WI38 (cell line): ENCODE data around the gene DOCK1.

ENCODE experiments used
- H3K4me3 ChIP-seq: 2 replicates; pipeline ENCODE4 v1.5.1; 2011; ENCODE audit warnings: low read depth, mild to moderate bottlenecking, control low read depth, low read length
- CTCF ChIP-seq: IDR thresholded peaks from 2 replicates; pipeline ENCODE4 v1.5.1; 2012; ENCODE audit warnings: low read depth, mild to moderate bottlenecking, control low read depth, low read length

DOCK1 gene

GRCh38 chr10:127123626-127124025 is 218.4 kb downstream of the DOCK1 start:
- H3K4me3 ChIP-seq: no peak overlapping the region
- TF ChIP-seq CTCF: no peak

DNA sequence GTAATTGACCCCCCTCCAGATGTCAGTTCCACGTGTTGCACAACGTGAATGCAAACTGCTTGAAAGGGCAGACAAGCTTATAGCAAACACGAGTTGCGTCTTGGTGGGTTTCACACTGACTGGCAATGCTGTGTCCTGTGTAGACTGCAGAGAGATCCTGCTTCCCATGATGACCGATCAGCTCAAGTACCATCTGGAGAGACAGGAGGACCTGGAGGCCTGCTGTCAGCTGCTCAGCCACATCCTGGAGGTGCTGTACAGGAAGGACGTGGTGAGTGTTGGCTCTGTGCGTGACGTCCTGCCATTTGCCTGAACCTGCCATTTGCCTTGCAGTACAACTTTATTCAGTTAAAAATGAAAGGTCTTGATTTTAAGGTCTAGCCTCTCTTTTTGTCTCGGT is 220.1 kb downstream of the DOCK1 start:
- H3K4me3 ChIP-seq: no peak overlapping the region
- no peak for TF ChIP-seq CTCF

DNA sequence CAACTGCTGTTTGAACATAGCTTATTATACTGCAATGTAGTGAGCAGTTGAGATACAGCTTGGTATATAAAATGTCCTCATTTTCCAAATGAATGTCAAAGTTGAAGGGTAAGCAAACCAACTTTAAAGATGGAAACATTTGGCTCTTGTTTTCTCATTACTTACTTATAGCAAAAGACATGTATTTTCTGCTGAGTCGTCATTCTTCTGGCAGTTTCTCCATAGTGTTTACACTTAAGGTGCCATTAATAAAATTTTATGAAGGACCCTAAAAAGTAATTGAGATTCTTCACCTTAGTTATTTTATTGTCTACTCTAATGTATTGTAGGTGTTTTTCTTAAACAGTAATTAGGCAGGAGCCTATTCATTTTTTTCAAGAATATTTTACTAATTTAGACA is 222.6 kb downstream of the DOCK1 start:
- H3K4me3 ChIP-seq: no peak overlapping the region
- no peak for TF ChIP-seq CTCF

DNA sequence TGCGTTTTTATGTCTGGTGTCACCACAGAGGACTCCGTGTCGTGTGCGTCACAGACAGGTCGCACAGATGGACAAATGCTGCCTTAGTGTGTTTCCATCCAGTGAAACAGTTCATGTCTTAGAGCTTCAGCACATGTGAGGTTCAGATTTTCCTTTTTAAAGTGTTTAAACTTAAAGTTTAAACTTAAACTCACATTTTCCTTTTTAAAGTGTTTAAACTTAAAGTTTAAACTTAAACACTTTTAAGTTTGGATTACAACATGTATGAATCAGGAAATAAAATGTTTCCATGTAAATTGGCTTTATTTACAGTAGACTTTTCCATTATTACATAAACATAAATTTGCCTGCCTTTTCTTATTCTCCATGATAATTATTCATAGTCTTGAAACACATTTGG is 223.9 kb downstream of the DOCK1 start:
- H3K4me3 ChIP-seq: no peak overlapping the region
- TF ChIP-seq CTCF: no peak

- H3K4me3 ChIP-seq: no peak overlapping the region
- no peak for TF ChIP-seq CTCF
Measured at GRCh38 chr10:127132451-127132850, 227.2 kb downstream of the DOCK1 start.

DNA sequence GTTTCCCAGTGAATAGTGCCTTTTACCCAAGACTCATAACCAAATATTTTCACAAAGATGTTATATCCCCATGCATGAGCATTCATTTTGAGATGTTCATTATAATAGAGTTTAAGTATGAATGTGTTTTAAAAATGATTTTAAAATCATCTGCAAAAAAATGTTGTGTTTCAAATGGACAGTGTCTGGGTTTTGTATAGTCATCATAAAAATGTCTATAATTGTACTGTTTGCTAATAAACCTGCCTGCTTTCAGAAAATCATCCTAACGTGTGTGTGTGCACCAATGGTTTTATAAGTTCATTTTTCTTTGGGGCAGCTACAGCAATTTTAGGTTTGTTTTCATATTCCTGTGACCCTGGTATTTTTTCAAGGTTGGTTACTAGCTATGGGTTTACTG is 228.0 kb downstream of the DOCK1 start:
- no peak for TF ChIP-seq CTCF
- H3K4me3 ChIP-seq: no peak overlapping the region

GRCh38 chr10:127133672-127134500 is 228.7 kb downstream of the DOCK1 start:
- no peak for TF ChIP-seq CTCF
- no peak overlapping the region for H3K4me3 ChIP-seq
